GM12874 (cell line): ENCODE results near the gene TTYH2.
A peak's percentile ranks its signal among the peaks of the same experiment; 100 is the strongest.

Experiments used
- TF ChIP-seq, protein P1 (sequence below): IDR thresholded peaks from 2 replicates; pipeline ENCODE4 v1.5.1; 2011; ENCODE audit warnings: low read depth, mild to moderate bottlenecking, control low read depth, low read length, moderate library complexity; ENCODE audit not compliant: insufficient read depth

The TTYH2 gene, protein sequence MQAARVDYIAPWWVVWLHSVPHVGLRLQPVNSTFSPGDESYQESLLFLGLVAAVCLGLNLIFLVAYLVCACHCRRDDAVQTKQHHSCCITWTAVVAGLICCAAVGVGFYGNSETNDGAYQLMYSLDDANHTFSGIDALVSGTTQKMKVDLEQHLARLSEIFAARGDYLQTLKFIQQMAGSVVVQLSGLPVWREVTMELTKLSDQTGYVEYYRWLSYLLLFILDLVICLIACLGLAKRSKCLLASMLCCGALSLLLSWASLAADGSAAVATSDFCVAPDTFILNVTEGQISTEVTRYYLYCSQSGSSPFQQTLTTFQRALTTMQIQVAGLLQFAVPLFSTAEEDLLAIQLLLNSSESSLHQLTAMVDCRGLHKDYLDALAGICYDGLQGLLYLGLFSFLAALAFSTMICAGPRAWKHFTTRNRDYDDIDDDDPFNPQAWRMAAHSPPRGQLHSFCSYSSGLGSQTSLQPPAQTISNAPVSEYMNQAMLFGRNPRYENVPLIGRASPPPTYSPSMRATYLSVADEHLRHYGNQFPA

DNA sequence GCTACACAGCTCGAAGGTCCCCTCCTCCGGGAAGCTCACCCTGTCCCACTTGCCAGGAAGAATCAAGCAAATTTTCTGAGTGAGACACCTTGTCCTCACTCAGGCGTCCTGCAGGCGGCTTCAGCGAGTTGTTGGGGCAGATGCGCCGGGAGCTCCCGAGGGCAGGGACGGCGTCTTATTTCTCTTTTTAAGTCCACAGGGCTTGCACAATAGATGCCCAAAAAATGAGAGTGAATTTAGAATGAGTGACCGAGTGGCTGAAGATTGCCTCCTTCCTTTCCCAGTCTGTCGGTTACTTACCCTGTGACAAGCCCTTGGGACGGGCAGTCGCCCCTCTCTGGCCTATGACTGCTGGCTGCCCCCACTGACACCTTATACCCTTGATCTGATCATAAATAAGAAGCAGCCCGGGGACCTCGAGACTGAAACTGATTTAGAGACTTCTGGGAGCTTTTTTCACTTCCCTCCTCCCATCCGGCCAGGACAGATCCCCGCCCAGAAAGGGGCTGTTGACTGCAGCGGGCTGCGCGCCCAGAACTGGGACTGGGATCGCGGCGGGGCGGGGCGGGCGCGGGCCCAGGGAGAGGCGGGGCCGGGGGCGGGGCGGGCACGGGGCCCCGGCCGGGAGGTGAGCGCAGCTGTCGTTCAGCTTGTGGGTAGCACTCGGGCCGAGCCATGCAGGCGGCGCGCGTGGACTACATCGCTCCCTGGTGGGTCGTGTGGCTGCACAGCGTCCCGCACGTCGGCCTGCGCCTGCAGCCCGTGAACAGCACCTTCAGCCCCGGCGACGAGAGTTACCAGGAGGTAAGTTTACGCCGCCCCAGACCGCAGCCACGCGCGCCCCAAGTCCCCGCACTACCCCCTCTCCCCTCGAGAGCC, at the start of gene TTYH2:
TSS of gene TTYH2 (plus strand) at position 659 of the 879 bp plus-strand sequence. CDS start at position 676, 17 bp downstream.
- TF ChIP-seq, protein P1, sequence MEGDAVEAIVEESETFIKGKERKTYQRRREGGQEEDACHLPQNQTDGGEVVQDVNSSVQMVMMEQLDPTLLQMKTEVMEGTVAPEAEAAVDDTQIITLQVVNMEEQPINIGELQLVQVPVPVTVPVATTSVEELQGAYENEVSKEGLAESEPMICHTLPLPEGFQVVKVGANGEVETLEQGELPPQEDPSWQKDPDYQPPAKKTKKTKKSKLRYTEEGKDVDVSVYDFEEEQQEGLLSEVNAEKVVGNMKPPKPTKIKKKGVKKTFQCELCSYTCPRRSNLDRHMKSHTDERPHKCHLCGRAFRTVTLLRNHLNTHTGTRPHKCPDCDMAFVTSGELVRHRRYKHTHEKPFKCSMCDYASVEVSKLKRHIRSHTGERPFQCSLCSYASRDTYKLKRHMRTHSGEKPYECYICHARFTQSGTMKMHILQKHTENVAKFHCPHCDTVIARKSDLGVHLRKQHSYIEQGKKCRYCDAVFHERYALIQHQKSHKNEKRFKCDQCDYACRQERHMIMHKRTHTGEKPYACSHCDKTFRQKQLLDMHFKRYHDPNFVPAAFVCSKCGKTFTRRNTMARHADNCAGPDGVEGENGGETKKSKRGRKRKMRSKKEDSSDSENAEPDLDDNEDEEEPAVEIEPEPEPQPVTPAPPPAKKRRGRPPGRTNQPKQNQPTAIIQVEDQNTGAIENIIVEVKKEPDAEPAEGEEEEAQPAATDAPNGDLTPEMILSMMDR = peak; percentile 41

DNA sequence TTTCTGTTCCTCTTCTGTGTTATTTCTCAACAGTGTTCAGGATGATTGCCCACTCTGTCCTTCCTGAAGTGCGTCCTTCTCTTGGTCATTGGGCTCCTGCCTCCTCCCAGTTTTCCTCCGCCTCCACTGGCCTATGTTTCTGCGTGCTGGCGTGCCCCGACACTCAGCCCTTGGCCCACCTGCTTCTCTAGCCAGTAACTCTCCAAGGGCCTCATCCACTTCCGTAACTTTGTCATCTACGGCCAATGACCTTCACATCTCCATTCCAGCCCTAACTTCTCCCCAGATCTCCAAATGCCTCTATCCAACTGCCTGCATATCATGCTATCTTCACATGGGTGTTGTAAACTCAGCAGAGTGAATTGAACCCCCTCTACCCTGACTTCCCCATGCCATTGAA, 49.5 kb upstream of the TTYH2 start:
- TF ChIP-seq, protein P1 = no peak

DNA sequence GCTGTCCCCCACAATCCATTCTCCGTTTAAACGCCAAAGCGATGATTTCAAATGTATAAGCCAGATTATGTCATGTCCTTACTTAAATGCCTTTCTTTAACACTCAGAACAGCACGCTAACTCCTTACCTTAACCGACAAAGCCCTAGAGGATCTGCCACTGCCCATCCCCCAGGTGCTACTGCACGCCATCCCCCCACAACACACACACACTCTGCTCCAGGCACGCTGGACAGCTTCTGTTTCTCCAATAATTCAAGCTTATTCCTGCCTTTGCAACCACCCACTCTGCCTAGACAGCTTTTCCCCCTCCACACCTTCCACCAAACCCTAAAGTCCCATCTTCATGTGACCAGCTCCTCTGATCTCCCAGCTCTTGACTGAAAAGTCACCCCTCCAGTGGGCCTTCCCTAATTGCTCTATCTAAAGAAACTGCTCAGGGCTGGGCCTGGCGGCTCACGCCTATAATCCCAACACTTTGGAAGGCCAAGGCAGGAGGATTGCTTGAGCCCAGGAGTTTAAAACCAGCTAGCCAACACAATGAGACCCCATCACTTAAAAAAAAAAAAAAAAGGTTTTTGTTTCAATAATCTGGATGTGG, 48.8 kb upstream of the TTYH2 start:
- TF ChIP-seq, protein P1 = no peak

DNA sequence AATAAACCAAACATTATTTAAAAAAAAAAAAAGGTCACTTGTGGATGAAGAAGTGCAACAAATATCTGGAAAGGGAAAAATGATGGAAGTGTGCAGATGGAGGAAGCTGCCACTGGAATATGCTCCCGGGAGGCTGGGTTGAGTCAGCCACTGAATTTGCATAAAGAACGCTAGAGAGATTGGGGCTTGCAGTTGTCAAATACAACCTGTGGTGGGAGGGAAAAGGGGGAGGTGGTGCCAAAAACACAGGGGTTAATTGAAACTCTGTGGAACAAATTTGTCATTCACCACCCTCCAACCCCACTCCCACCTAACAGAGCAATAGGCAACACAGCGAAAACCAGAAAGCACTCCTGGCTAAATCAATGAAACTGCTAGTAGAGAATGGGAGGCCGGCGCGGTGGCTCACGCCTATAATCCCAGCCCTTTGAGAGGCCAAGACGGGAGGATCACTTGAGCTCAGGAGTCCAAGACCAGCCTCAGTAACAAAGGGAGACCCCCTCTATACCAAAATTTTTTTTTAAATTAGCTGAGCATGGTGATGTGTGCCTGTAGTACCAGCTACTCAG, 47.5 kb upstream of the TTYH2 start:
- TF ChIP-seq, protein P1 = no peak

DNA sequence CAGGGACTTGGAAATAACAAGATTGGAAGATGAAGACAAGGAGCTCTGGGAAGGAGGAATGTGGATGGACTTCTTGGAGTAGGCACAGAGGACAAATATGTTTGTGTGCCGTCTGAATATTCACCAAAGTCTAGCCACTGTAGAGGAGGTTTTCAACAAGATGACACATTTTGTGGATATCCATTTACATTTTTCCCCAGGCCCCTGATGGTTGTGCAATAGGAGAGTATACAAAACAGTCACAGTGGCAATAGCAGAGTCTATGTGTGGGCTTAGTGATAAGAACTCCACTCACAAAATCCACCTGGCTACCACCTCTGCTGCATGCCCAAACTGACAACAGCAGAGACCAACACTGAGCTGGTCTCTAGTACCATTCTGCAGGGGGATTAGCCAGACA, 42.4 kb upstream of the TTYH2 start:
- TF ChIP-seq, protein P1 = no peak

DNA sequence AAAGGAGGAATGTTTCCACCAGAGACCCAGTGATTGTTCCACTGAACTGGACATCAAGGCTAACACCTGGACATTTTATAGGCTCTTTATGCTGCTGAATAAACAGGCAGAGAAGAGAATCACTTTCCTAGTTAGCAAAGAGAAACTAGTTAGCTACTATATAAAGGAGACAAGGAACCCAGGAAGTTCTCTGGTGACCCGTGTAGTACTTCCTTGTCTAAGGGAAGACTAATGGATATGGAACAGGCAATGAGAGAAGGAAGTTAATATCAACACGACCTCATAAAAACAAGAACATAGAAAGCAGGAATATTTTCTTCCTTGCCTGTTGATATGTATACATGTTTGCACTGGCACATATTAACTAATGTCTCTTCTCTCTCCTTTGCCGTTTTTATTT, 40.7 kb upstream of the TTYH2 start:
- TF ChIP-seq, protein P1 = no peak
